SK-N-SH treated with all-trans-retinoic acid at 6 μM for 48 hours (cell line): Measurements from ENCODE around the gene ZBTB32.

Source experiments
- ARNTL ChIP-seq: fragments of 450-650 bp; formaldehyde crosslinking; IDR thresholded peaks from 2 replicates; pipeline ENCODE4 v1.5.0; 2020; ENCODE audit warnings: low read depth, mild to moderate bottlenecking, moderate library complexity, borderline replicate concordance
- CSDC2 ChIP-seq: fragments of 250-450 bp; sonication (Bioruptor Pico); IDR thresholded peaks from 2 replicates; pipeline ENCODE4 v1.5.0; 2020; ENCODE audit warnings: mild to moderate bottlenecking, moderate library complexity
- GLIS3 ChIP-seq: fragments of 250-450 bp; sonication (Bioruptor Pico); IDR thresholded peaks from 2 replicates; pipeline ENCODE4 v1.5.0; 2020; ENCODE audit warnings: mild to moderate bottlenecking, moderate library complexity
- ISL1 ChIP-seq: fragments of 250-450 bp; sonication (Bioruptor Pico); IDR thresholded peaks from 2 replicates; pipeline ENCODE4 v2.1.2; 2022; ENCODE audit warnings: mild to moderate bottlenecking, moderate library complexity
- OSR1 ChIP-seq: fragments of 250-450 bp; sonication (Bioruptor Pico); IDR thresholded peaks from 2 replicates; pipeline ENCODE4 v1.8.0; 2022; ENCODE audit warnings: moderate library complexity, mild to moderate bottlenecking, inconsistent platforms
- POU6F1 ChIP-seq: fragments of 250-450 bp; sonication (Bioruptor Pico); IDR thresholded peaks from 2 replicates; pipeline ENCODE4 v1.8.0; 2021; ENCODE audit warnings: low read depth, mild to moderate bottlenecking, moderate library complexity, borderline replicate concordance
- RARB ChIP-seq: fragments of 250-450 bp; sonication (Bioruptor Pico); IDR thresholded peaks from 2 replicates; pipeline ENCODE4 v1.8.0; 2021; ENCODE audit warnings: mild to moderate bottlenecking, moderate library complexity
- SNAI2 ChIP-seq: fragments of 250-450 bp; sonication (Bioruptor Pico); IDR thresholded peaks from 2 replicates; pipeline ENCODE4 v1.5.0; 2020; ENCODE audit warnings: mild to moderate bottlenecking, moderate library complexity
- ZC3H10 ChIP-seq: fragments of 250-450 bp; sonication (Bioruptor Pico); IDR thresholded peaks from 2 replicates; pipeline ENCODE4 v1.5.1; 2021; ENCODE audit warnings: mild to moderate bottlenecking, moderate library complexity
- ZNF565 ChIP-seq: fragments of 450-650 bp; formaldehyde crosslinking; conservative IDR thresholded peaks from 2 replicates; pipeline ENCODE4 v1.5.0; 2020; ENCODE audit warnings: low read depth, mild to moderate bottlenecking, moderate library complexity
- ZNF70 ChIP-seq: fragments of 450-650 bp; formaldehyde crosslinking; IDR thresholded peaks from 2 replicates; pipeline ENCODE4 v1.5.0; 2020; ENCODE audit warnings: mild to moderate bottlenecking, moderate library complexity
- ZNF8 ChIP-seq: fragments of 450-650 bp; formaldehyde crosslinking; IDR thresholded peaks from 2 replicates; pipeline ENCODE4 v1.5.0; 2020; ENCODE audit warnings: mild to moderate bottlenecking, moderate library complexity
- TF ChIP-seq, protein P1 (sequence below): fragments of 250-450 bp; sonication (Bioruptor Pico); IDR thresholded peaks from 2 replicates; pipeline ENCODE4 v1.8.0; 2020; ENCODE audit warnings: mild to moderate bottlenecking, moderate library complexity, borderline replicate concordance
- TF ChIP-seq, protein P2 (sequence below): fragments of 250-450 bp; sonication (Bioruptor Pico); IDR thresholded peaks from 2 replicates; pipeline ENCODE4 v1.5.1; 2021; ENCODE audit warnings: mild to moderate bottlenecking, moderate library complexity

- TF ChIP-seq ZNF70 (CRISPR knock-in tag) (no peak), ISL1 (CRISPR knock-in tag) (no peak), SNAI2 (CRISPR knock-in tag) (no peak), ZNF565 (no peak), GLIS3 (CRISPR knock-in tag) (no peak), CSDC2 (CRISPR knock-in tag) (no peak), POU6F1 (no peak), RARB (no peak), ARNTL (CRISPR knock-in tag) (no peak), ZNF8 (no peak), ZC3H10 (no peak), OSR1 (CRISPR knock-in tag) (no peak)
- TF ChIP-seq, protein P1, sequence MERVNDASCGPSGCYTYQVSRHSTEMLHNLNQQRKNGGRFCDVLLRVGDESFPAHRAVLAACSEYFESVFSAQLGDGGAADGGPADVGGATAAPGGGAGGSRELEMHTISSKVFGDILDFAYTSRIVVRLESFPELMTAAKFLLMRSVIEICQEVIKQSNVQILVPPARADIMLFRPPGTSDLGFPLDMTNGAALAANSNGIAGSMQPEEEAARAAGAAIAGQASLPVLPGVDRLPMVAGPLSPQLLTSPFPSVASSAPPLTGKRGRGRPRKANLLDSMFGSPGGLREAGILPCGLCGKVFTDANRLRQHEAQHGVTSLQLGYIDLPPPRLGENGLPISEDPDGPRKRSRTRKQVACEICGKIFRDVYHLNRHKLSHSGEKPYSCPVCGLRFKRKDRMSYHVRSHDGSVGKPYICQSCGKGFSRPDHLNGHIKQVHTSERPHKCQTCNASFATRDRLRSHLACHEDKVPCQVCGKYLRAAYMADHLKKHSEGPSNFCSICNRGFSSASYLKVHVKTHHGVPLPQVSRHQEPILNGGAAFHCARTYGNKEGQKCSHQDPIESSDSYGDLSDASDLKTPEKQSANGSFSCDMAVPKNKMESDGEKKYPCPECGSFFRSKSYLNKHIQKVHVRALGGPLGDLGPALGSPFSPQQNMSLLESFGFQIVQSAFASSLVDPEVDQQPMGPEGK: no peak
- TF ChIP-seq, protein P2, sequence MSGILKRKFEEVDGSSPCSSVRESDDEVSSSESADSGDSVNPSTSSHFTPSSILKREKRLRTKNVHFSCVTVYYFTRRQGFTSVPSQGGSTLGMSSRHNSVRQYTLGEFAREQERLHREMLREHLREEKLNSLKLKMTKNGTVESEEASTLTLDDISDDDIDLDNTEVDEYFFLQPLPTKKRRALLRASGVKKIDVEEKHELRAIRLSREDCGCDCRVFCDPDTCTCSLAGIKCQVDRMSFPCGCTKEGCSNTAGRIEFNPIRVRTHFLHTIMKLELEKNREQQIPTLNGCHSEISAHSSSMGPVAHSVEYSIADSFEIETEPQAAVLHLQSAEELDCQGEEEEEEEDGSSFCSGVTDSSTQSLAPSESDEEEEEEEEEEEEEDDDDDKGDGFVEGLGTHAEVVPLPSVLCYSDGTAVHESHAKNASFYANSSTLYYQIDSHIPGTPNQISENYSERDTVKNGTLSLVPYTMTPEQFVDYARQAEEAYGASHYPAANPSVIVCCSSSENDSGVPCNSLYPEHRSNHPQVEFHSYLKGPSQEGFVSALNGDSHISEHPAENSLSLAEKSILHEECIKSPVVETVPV (CRISPR knock-in tag): no peak
These were observed 55.3 kb downstream of the ZBTB32 start for GRCh38 chr19:35759697-35760096.
